Measurements from ENCODE around the gene PDIK1L. TPM values are rescaled to one million over a fixed set of nuclear protein-coding genes. Genes with fewer than 3 reads are reported as not detected.

Gene PDIK1L
- total RNA-seq, 2 experiments from 2014 or later: 12.9 to 17.2 TPM

DNA sequence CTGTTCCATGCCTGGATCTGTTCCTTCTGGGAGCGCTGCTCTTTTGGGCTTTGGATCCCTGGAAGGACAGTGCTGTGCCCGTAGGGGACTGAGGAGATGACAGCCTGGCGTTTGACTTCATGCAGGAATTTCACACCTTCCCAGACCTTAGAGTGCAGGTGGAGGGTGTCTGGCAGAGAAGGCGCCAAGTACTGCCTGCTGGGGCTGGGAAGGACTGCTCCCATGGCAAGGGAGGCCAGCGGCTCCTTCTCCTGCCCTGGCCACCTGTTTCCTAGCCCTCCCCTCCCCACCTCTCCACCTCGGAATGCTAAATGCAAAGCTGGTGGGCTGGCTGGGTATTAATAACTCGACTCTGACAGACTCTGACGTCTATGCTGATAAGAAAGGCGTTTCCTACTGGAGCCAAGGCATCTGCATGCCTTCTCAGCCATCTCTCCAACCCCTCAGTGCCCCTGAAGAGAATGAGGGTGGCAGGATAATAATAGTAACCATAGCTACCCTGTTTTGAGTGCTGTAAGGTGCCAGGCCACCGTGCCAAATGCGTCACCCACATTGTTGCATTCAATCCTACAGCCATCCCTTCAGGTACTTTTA is 17.5 kb upstream of the PDIK1L start:
- Histone ChIP-seq H3K4me3 (ENCODE audit: low read depth, low read length, poor library complexity, severe bottlenecking) (no peak overlapping the region), H3K36me3 (ENCODE audit: insufficient read depth, low read length) (no peaks in the 10 kb centered on the region), H3K4me2 (ENCODE audit: low read length) (no peak overlapping the region), H3K27ac (ENCODE audit: low read depth, low read length, poor library complexity, severe bottlenecking) (no peak overlapping the region), H3K9me2 (ENCODE audit: insufficient read depth, low read length) (no peaks in the 10 kb centered on the region), H3K79me2 (ENCODE audit: insufficient read depth, low read depth, low read length) (no peaks in the 10 kb centered on the region), H4K20me1 (ENCODE audit: insufficient read depth, low read length) (no peaks in the 10 kb centered on the region), H2AFZ (ENCODE audit: low read length) (no peak overlapping the region), H3K9me3 (ENCODE audit: low read length) (no peaks in the 10 kb centered on the region), H3K4me1 (ENCODE audit: insufficient read depth, low read length, poor library complexity, severe bottlenecking) (no peaks in the 10 kb centered on the region)
- CTCF ChIA-PET (ENCODE audit: unreplicated experiment): no interaction called here
- intact Hi-C loops (cut with micrococcal nuclease; ENCODE audit: unreplicated experiment): no loop called here
- TF ChIP-seq, protein P1, sequence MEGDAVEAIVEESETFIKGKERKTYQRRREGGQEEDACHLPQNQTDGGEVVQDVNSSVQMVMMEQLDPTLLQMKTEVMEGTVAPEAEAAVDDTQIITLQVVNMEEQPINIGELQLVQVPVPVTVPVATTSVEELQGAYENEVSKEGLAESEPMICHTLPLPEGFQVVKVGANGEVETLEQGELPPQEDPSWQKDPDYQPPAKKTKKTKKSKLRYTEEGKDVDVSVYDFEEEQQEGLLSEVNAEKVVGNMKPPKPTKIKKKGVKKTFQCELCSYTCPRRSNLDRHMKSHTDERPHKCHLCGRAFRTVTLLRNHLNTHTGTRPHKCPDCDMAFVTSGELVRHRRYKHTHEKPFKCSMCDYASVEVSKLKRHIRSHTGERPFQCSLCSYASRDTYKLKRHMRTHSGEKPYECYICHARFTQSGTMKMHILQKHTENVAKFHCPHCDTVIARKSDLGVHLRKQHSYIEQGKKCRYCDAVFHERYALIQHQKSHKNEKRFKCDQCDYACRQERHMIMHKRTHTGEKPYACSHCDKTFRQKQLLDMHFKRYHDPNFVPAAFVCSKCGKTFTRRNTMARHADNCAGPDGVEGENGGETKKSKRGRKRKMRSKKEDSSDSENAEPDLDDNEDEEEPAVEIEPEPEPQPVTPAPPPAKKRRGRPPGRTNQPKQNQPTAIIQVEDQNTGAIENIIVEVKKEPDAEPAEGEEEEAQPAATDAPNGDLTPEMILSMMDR (conservative IDR thresholded peaks at IDR 0.05; ENCODE audit: low read length): no peak
- TF ChIP-seq EZH2phosphoT487 (IDR thresholded peaks at IDR 0.05; ENCODE audit: borderline replicate concordance, low read depth, low read length): no peak
- DNase-seq (ENCODE audit: low spot score): no peak
- no TSS peak for BruUV-seq (replicated peaks)
- POLR2A ChIA-PET: no interaction called here

DNA sequence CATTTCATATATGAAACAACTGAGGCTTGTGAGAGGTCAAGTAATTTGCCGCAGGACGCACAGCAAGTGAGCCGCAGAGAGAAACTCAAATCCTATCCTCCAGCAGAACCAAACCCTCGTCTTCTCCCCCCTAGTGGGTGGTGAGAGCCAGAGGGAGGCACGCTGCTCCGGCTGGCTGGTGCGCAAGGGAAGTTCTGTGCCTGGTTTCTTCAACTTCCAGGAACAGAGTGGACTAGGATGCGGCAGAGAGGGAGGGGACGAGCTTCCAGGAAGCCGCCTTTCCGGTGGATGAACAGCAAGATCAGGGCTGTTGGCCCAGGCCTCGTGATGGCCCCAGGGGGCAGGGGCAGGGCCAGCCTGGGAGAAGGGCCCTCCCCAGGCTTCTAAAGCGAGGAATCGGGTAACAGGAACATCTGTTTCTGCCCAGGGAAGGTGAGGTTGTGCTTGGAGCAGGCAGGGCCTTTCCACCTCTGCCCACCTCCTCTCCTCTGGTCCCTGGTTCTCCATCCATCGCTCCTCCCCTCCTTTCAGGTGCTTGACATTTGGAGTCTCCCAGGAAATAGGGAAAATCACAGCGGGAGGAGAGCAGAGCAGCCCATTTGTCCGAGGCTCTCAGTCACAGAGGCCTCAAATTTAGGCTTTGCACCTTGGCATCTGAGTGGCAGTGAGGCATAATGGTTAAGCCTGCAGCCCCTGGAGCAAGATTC is 16.8 kb upstream of the PDIK1L start:
- Histone ChIP-seq H3K9me3 (ENCODE audit: low read length) (no peaks in the 10 kb centered on the region), H3K4me2 (ENCODE audit: low read length) (no peak overlapping the region), H3K36me3 (ENCODE audit: insufficient read depth, low read length) (no peaks in the 10 kb centered on the region), H2AFZ (ENCODE audit: low read length) (no peak overlapping the region), H3K4me1 (ENCODE audit: insufficient read depth, low read length, poor library complexity, severe bottlenecking) (no peaks in the 10 kb centered on the region), H3K4me3 (ENCODE audit: low read depth, low read length, poor library complexity, severe bottlenecking) (no peak overlapping the region), H3K9me2 (ENCODE audit: insufficient read depth, low read length) (no peaks in the 10 kb centered on the region), H3K79me2 (ENCODE audit: insufficient read depth, low read depth, low read length) (no peaks in the 10 kb centered on the region), H3K27ac (ENCODE audit: low read depth, low read length, poor library complexity, severe bottlenecking) (no peak overlapping the region), H4K20me1 (ENCODE audit: insufficient read depth, low read length) (no peaks in the 10 kb centered on the region)
- TF ChIP-seq, protein P1 (conservative IDR thresholded peaks at IDR 0.05; ENCODE audit: low read length): no peak
- no peak for TF ChIP-seq EZH2phosphoT487 (IDR thresholded peaks at IDR 0.05; ENCODE audit: borderline replicate concordance, low read depth, low read length)
- CTCF ChIA-PET (ENCODE audit: unreplicated experiment): no interaction called here
- POLR2A ChIA-PET: no interaction called here
- BruUV-seq (replicated peaks): no TSS peak
- intact Hi-C loops (cut with micrococcal nuclease; ENCODE audit: unreplicated experiment): no loop called here
- no peak for DNase-seq (ENCODE audit: low spot score)

DNA sequence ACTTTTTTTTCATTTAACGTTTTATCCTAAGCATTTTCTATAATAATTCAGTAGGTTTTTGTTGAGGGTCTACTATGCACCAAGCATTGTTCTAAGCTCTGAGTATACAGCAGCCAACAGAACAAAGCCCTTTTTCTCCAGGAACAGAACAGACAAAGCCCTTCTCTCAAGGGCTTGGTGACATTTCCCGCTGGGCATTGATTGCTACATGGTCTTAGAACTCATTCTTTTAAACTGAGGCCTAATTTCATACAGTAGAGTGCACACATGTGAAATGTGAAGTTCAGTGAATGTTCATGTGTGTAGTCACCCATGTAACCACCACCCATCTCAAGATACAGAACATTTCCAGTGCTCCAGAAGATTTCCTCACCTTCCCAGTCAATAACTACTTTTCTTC is 15.2 kb upstream of the PDIK1L start:
- Histone ChIP-seq H3K79me2 (ENCODE audit: insufficient read depth, low read depth, low read length) (no peaks in the 10 kb centered on the region), H4K20me1 (ENCODE audit: insufficient read depth, low read length) (no peaks in the 10 kb centered on the region), H3K9me2 (ENCODE audit: insufficient read depth, low read length) (no peaks in the 10 kb centered on the region), H3K4me2 (ENCODE audit: low read length) (no peak overlapping the region), H2AFZ (ENCODE audit: low read length) (no peak overlapping the region), H3K27ac (ENCODE audit: low read depth, low read length, poor library complexity, severe bottlenecking) (no peak overlapping the region), H3K4me1 (ENCODE audit: insufficient read depth, low read length, poor library complexity, severe bottlenecking) (no peaks in the 10 kb centered on the region), H3K4me3 (ENCODE audit: low read depth, low read length, poor library complexity, severe bottlenecking) (no peak overlapping the region), H3K9me3 (ENCODE audit: low read length) (no peaks in the 10 kb centered on the region), H3K36me3 (ENCODE audit: insufficient read depth, low read length) (no peaks in the 10 kb centered on the region)
- ChIA-PET CTCF (ENCODE audit: unreplicated experiment) (no interaction called here), POLR2A (no interaction called here)
- DNase-seq (ENCODE audit: low spot score): no peak
- intact Hi-C loops (cut with micrococcal nuclease; ENCODE audit: unreplicated experiment): no loop called here
- no TSS peak for BruUV-seq (replicated peaks)
- no peak for TF ChIP-seq EZH2phosphoT487 (IDR thresholded peaks at IDR 0.05; ENCODE audit: borderline replicate concordance, low read depth, low read length)
- TF ChIP-seq, protein P1 (conservative IDR thresholded peaks at IDR 0.05; ENCODE audit: low read length): no peak

Data from OCI-LY7 (cell line).